CD14-positive monocyte (primary cell): ENCODE data around the gene USP54. TPM values are rescaled to one million over a fixed set of nuclear protein-coding genes. Genes with fewer than 3 reads are reported as not detected.

Experiments
- DNase-seq, 3 donors: peaks; one replicate each; pipeline ENCODE4 v3.0.0-alpha.2; 2011 to 2022
- H2AFZ ChIP-seq: 2 replicates; pipeline ENCODE4 v1.6.0; 2012; ENCODE audit warnings: mild to moderate bottlenecking, low read depth, low read length, inconsistent platforms; ENCODE audit not compliant: insufficient read depth, poor library complexity, severe bottlenecking
- H3K27ac ChIP-seq, 2 donors: 1 replicate in 1 of 2; 2 replicates in 1 of 2; pipeline ENCODE4 v1.5.1; 2012 to 2013; ENCODE audit warnings: low read length in 2 of 2, control low read depth in 1 of 2, inconsistent platforms in 1 of 2, low read depth in 1 of 2, mild to moderate bottlenecking in 1 of 2
- H3K27me3 ChIP-seq, 2 donors: one replicate each; pipeline versions ENCODE4 v1.6.0 to v1.6.1; 2011 to 2013; ENCODE audit warnings: low read length in 2 of 2; ENCODE audit not compliant: control insufficient read depth in 2 of 2, insufficient read depth in 2 of 2
- H3K36me3 ChIP-seq, 2 donors: replicated peaks in 1 of 2; 1 replicate in 1 of 2; 2 replicates in 1 of 2; pipeline versions ENCODE4 v1.5.1 to v1.6.1; 2012 to 2013; ENCODE audit warnings: low read length in 2 of 2, control low read depth in 1 of 2, inconsistent platforms in 1 of 2, mild to moderate bottlenecking in 1 of 2; ENCODE audit not compliant: insufficient read depth in 2 of 2, control insufficient read depth in 1 of 2
- H3K4me1 ChIP-seq, 2 donors: 1 replicate in 1 of 2; 2 replicates in 1 of 2; pipeline versions ENCODE4 v1.5.1 to v1.6.1; 2012 to 2013; ENCODE audit warnings: low read length in 2 of 2, control low read depth in 1 of 2, inconsistent platforms in 1 of 2, mild to moderate bottlenecking in 1 of 2, moderate library complexity in 1 of 2; ENCODE audit not compliant: insufficient read depth in 2 of 2, control insufficient read depth in 1 of 2
- H3K4me2 ChIP-seq: replicated peaks from 2 replicates; pipeline ENCODE3; 2012; ENCODE audit warnings: low read length, moderate library complexity, mild to moderate bottlenecking; ENCODE audit not compliant: poor library complexity, severe bottlenecking; ENCODE audit errors: extremely low read depth
- H3K4me3 ChIP-seq, 3 experiments: fragments of 200-600 bp in 1 of 3; sonication (generic) in 1 of 3; replicated peaks in 1 of 3; 1 replicate in 2 of 3; 2 replicates in 1 of 3; pipeline ENCODE4 v1.5.1; 2011 to 2013; ENCODE audit warnings: low read length in 3 of 3, mild to moderate bottlenecking in 3 of 3, control low read depth in 2 of 3, low read depth in 2 of 3, inconsistent platforms in 1 of 3, moderate library complexity in 1 of 3
- H3K79me2 ChIP-seq: 2 replicates; pipeline ENCODE4 v1.6.0; 2012; ENCODE audit warnings: mild to moderate bottlenecking, control low read depth, inconsistent platforms, low read length, moderate library complexity; ENCODE audit not compliant: insufficient read depth
- H3K9ac ChIP-seq: 2 replicates; pipeline ENCODE4 v1.6.0; 2017; ENCODE audit warnings: low read length, mild to moderate bottlenecking; ENCODE audit not compliant: insufficient read depth, poor library complexity, severe bottlenecking
- H3K9me3 ChIP-seq, 2 donors: replicated peaks in 1 of 2; 1 replicate in 1 of 2; 2 replicates in 1 of 2; pipeline versions ENCODE4 v1.5.1 to v1.6.1; 2012 to 2013; ENCODE audit warnings: low read length in 2 of 2, control low read depth in 1 of 2; ENCODE audit not compliant: control insufficient read depth in 1 of 2, insufficient read depth in 1 of 2
- H4K20me1 ChIP-seq: 2 replicates; pipeline ENCODE4 v1.6.0; 2012; ENCODE audit warnings: mild to moderate bottlenecking, low read length, control low read depth, moderate library complexity; ENCODE audit not compliant: insufficient read depth
- H3K27ac Mint-ChIP-seq, 7 donors: one replicate each; pipeline ENCODE4 v1.8.0; 2020; ENCODE audit warnings: mild to moderate bottlenecking in 7 of 7, mixed read lengths in 7 of 7, moderate library complexity in 6 of 7, inconsistent platforms in 2 of 7
- H3K27me3 Mint-ChIP-seq, 3 donors: one replicate each; pipeline ENCODE4 v1.8.0; 2021 to 2022; ENCODE audit warnings: low read depth in 3 of 3, mild to moderate bottlenecking in 3 of 3, mixed read lengths in 3 of 3, moderate library complexity in 3 of 3, inconsistent platforms in 1 of 3
- H3K36me3 Mint-ChIP-seq, 2 donors: one replicate each; pipeline ENCODE4 v1.8.0; 2020; ENCODE audit warnings: mixed read lengths in 2 of 2, inconsistent platforms in 1 of 2, mild to moderate bottlenecking in 1 of 2
- H3K4me1 Mint-ChIP-seq: one replicate; pipeline ENCODE4 v1.8.0; 2020; ENCODE audit warnings: mild to moderate bottlenecking, mixed read lengths
- H3K4me3 Mint-ChIP-seq, 2 donors: one replicate each; pipeline ENCODE4 v1.8.0; 2020; ENCODE audit warnings: mild to moderate bottlenecking in 2 of 2, mixed read lengths in 2 of 2, moderate library complexity in 1 of 2
- H3K9me3 Mint-ChIP-seq, 7 donors: one replicate each; pipeline ENCODE4 v1.8.0; 2020 to 2022; ENCODE audit warnings: mixed read lengths in 7 of 7, mild to moderate bottlenecking in 6 of 7, moderate library complexity in 6 of 7, inconsistent platforms in 2 of 7
- WGBS: methylation state at CpG from one replicate; pipeline ENCODE4 v1.1.5; 2013; ENCODE audit warnings: missing lambda C conversion rate; ENCODE audit not compliant: insufficient coverage; 5-methylcytosine and 5-hydroxymethylcytosine counted together
- intact Hi-C, 2 donors: fragments of 100-400 bp; cut with micrococcal nuclease; formaldehyde crosslinking; loops; one replicate each; pipeline versions ENCODE4 v1.15.0 to v1.15.1; 2023
- polyA plus RNA-seq, 3 donors: library from polyadenylated mRNA; depleted of rRNA in 1 of 3; unstranded in 2 of 3; stranded (reverse) in 1 of 3; fragments of 300-500 nt in 2 of 3; fragments of >200 nt in 1 of 3; fragmentation: Illumina TruSeq in 2 of 3; gene quantifications; 1 replicate in 2 of 3; 2 replicates in 1 of 3; pipeline ENCODE4 v1.2.3, GENCODE V29; 2012 to 2021
- TF ChIP-seq, protein P1 (sequence below): fragments of 200-600 bp; IDR thresholded peaks from one replicate; pipeline ENCODE4 v1.8.0; 2022; ENCODE audit warnings: antibody characterized with exemption, mild to moderate bottlenecking

USP54 gene
- polyA plus RNA-seq, 3 donors, result 0.28 to 2.4 (median 0.55) TPM

GRCh38 chr10:73469579-73469978 lies 121.6 kb downstream of the USP54 start:
- Histone ChIP-seq H3K9me3 (no peaks in the 10 kb centered on the region), H3K27me3 (no peaks in the 10 kb centered on the region), H3K79me2 (no peaks in the 10 kb centered on the region), H3K27ac (peak overlapping the region in 1 of 2 donors; percentile 7), H3K4me1 (no peaks in the 10 kb centered on the region), H4K20me1 (no peaks in the 10 kb centered on the region), H3K4me2 (no peak overlapping the region), H3K9ac (no peak overlapping the region), H3K4me3 (no peak overlapping the region), H3K36me3 (peaks cover 89 to 96% of the 10 kb centered on the region in 2 donors), H2AFZ (no peak overlapping the region)
- H3K9me3 Mint-ChIP-seq, result no peaks in the 10 kb centered on the region
- no peaks in the 10 kb centered on the region for H3K27me3 Mint-ChIP-seq
- TF ChIP-seq, protein P1, sequence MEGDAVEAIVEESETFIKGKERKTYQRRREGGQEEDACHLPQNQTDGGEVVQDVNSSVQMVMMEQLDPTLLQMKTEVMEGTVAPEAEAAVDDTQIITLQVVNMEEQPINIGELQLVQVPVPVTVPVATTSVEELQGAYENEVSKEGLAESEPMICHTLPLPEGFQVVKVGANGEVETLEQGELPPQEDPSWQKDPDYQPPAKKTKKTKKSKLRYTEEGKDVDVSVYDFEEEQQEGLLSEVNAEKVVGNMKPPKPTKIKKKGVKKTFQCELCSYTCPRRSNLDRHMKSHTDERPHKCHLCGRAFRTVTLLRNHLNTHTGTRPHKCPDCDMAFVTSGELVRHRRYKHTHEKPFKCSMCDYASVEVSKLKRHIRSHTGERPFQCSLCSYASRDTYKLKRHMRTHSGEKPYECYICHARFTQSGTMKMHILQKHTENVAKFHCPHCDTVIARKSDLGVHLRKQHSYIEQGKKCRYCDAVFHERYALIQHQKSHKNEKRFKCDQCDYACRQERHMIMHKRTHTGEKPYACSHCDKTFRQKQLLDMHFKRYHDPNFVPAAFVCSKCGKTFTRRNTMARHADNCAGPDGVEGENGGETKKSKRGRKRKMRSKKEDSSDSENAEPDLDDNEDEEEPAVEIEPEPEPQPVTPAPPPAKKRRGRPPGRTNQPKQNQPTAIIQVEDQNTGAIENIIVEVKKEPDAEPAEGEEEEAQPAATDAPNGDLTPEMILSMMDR, result no peak
- H3K36me3 Mint-ChIP-seq, result peaks cover 73 to 89% of the 10 kb centered on the region in 2 donors
- H3K4me3 Mint-ChIP-seq, result no peak overlapping the region
- DNase-seq, result no peak
- intact Hi-C loops, result no loop called here
- peak overlapping the region in 2 of 7 donors; percentile 3 to 43 for H3K27ac Mint-ChIP-seq
- H3K4me1 Mint-ChIP-seq, result peaks cover 2% of the 10 kb centered on the region

- H3K27ac ChIP-seq, result no peak overlapping the region
- WGBS, result no CpG with 5 or more reads among the region's 2 CpGs
- H2AFZ ChIP-seq, result no peak overlapping the region
- H3K4me2 ChIP-seq, result no peak overlapping the region
- peaks cover 79 to 97% of the 10 kb centered on the region in 2 donors for H3K36me3 ChIP-seq
- no peak overlapping the region for H3K4me3 Mint-ChIP-seq
- H3K27ac Mint-ChIP-seq, result no peak overlapping the region
- H4K20me1 ChIP-seq, result no peaks in the 10 kb centered on the region
- H3K9me3 ChIP-seq, result no peaks in the 10 kb centered on the region
- peaks cover 73 to 87% of the 10 kb centered on the region in 2 donors for H3K36me3 Mint-ChIP-seq
- TF ChIP-seq, protein P1, result no peak
- no peak overlapping the region for H3K4me3 ChIP-seq
- H3K4me1 Mint-ChIP-seq, result peaks cover 2% of the 10 kb centered on the region
- H3K79me2 ChIP-seq, result no peaks in the 10 kb centered on the region
- no peaks in the 10 kb centered on the region for H3K27me3 ChIP-seq
- DNase-seq, result no peak
- no peak overlapping the region for H3K9ac ChIP-seq
- intact Hi-C loops, result no loop called here
- peaks cover 0 to 1% (median 0%) of the 10 kb centered on the region in 3 donors for H3K27me3 Mint-ChIP-seq
- no peaks in the 10 kb centered on the region for H3K4me1 ChIP-seq
- H3K9me3 Mint-ChIP-seq, result no peaks in the 10 kb centered on the region
Measured at GRCh38 chr10:73467206-73467605, 123.9 kb downstream of the USP54 start.
